Measurements from ENCODE around the gene SIRPA. TPM values are rescaled to one million over a fixed set of nuclear protein-coding genes. Genes with fewer than 3 reads are reported as not detected.

The SIRPA gene
- total and polyA plus RNA-seq, 2 experiments from 2014 or later: 16.0 to 18.6 TPM

- no peak overlapping the region for H3K4me3 ChIP-seq
- H3K4me1 ChIP-seq (ENCODE audit: insufficient read depth): peaks cover 15% of the 10 kb centered on the region
- no peak overlapping the region for H3K27ac ChIP-seq
- H3K9me2 ChIP-seq (replicated peaks; ENCODE audit: insufficient read depth): no peaks in the 10 kb centered on the region
- peak; percentile 88 for DNase-seq (ENCODE audit: low spot score)
- no peaks in the 10 kb centered on the region for H3K9me3 ChIP-seq (ENCODE audit: low read depth)
- peaks cover 32% of the 10 kb centered on the region for H3K79me2 ChIP-seq
- TF ChIP-seq EZH2 (IDR thresholded peaks at IDR 0.05; ENCODE audit: borderline replicate concordance) (no peak), EZH2phosphoT487 (IDR thresholded peaks at IDR 0.05; ENCODE audit: low read depth, severe bottlenecking, unreplicated experiment) (no peak), CTCF (IDR thresholded peaks at IDR 0.05; ENCODE audit: poor library complexity) (peak; percentile 67)
- H3K4me2 ChIP-seq: no peak overlapping the region
- 15% methylated on average over 10 of the region's 10 CpGs for WGBS (ENCODE audit: low lambda C conversion rate, missing lambda C conversion rate)
- no peaks in the 10 kb centered on the region for H3K36me3 ChIP-seq (replicated peaks; ENCODE audit: insufficient read depth, low read depth)
- no peaks in the 10 kb centered on the region for H4K20me1 ChIP-seq (ENCODE audit: insufficient read depth, poor library complexity, severe bottlenecking)
- H3K27me3 ChIP-seq: no peaks in the 10 kb centered on the region
- no peak overlapping the region for H2AFZ ChIP-seq
Measured at GRCh38 chr20:1900321-1900801, 5.2 kb downstream of the SIRPA start.

DNA sequence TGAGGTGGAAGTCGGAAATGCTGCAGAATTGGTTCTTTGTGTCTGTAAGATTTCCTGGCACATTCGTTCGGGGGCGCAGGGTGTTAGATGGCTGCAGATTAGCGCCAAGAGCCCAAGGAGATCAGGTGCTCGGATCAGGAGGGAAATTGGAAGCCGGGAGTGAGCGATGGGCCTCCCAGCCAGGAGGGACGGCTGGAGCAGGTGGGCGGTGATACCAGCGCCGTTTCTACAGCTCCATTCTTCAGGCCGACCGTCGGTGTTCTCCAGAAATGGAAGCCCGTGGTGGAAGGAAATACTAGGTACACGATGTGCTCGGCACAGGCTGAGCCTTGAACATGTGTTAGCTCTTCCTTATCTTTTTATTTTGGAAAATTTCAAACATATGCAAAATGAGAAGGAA, 6.5 kb downstream of the SIRPA start:
- no peak for DNase-seq (ENCODE audit: low spot score)
- H2AFZ ChIP-seq: no peak overlapping the region
- no peak overlapping the region for H3K27ac ChIP-seq
- H4K20me1 ChIP-seq (ENCODE audit: insufficient read depth, poor library complexity, severe bottlenecking): no peaks in the 10 kb centered on the region
- peaks cover 10% of the 10 kb centered on the region for H3K4me1 ChIP-seq (ENCODE audit: insufficient read depth)
- H3K9me3 ChIP-seq (ENCODE audit: low read depth): no peaks in the 10 kb centered on the region
- H3K27me3 ChIP-seq: no peaks in the 10 kb centered on the region
- no peak overlapping the region for H3K4me2 ChIP-seq
- H3K9me2 ChIP-seq (replicated peaks; ENCODE audit: insufficient read depth): no peaks in the 10 kb centered on the region
- no peak overlapping the region for H3K4me3 ChIP-seq
- TF ChIP-seq EZH2phosphoT487 (IDR thresholded peaks at IDR 0.05; ENCODE audit: low read depth, severe bottlenecking, unreplicated experiment) (no peak), CTCF (IDR thresholded peaks at IDR 0.05; ENCODE audit: poor library complexity) (no peak), EZH2 (IDR thresholded peaks at IDR 0.05; ENCODE audit: borderline replicate concordance) (no peak)
- H3K79me2 ChIP-seq: peaks cover 23% of the 10 kb centered on the region
- WGBS (ENCODE audit: low lambda C conversion rate, missing lambda C conversion rate): 92% methylated on average over 17 of the region's 18 CpGs
- H3K36me3 ChIP-seq (replicated peaks; ENCODE audit: insufficient read depth, low read depth): no peaks in the 10 kb centered on the region

DNA sequence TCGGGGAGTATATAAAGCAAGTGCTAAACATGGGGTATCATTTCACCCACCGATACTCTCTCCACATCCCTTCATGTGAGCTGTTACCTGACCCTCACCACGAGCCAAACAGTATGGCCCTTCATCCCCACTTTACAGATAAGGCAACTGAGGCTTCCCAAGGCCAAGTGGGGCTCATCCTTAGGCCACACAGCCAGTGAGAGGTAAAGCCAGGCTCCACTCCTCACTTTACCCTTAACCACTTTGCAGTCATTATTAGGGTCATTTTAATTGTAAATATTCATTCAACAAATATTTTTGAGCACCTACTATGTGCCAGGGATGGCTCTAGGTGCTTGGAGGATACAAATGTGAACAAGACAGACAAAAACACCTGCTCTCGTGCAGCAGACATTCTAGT, 7.0 kb downstream of the SIRPA start:
- no peaks in the 10 kb centered on the region for H3K9me2 ChIP-seq (replicated peaks; ENCODE audit: insufficient read depth)
- no peak overlapping the region for H3K4me3 ChIP-seq
- H3K79me2 ChIP-seq: peaks cover 23% of the 10 kb centered on the region
- H2AFZ ChIP-seq: no peak overlapping the region
- H3K9me3 ChIP-seq (ENCODE audit: low read depth): no peaks in the 10 kb centered on the region
- no peaks in the 10 kb centered on the region for H3K27me3 ChIP-seq
- TF ChIP-seq EZH2phosphoT487 (IDR thresholded peaks at IDR 0.05; ENCODE audit: low read depth, severe bottlenecking, unreplicated experiment): no peak
- TF ChIP-seq EZH2 (IDR thresholded peaks at IDR 0.05; ENCODE audit: borderline replicate concordance): no peak
- no peak for TF ChIP-seq CTCF (IDR thresholded peaks at IDR 0.05; ENCODE audit: poor library complexity)
- H4K20me1 ChIP-seq (ENCODE audit: insufficient read depth, poor library complexity, severe bottlenecking): no peaks in the 10 kb centered on the region
- no peaks in the 10 kb centered on the region for H3K36me3 ChIP-seq (replicated peaks; ENCODE audit: insufficient read depth, low read depth)
- 91% methylated on average over 4 of the region's 4 CpGs for WGBS (ENCODE audit: low lambda C conversion rate, missing lambda C conversion rate)
- H3K4me2 ChIP-seq: no peak overlapping the region
- H3K4me1 ChIP-seq (ENCODE audit: insufficient read depth): peaks cover 7% of the 10 kb centered on the region
- DNase-seq (ENCODE audit: low spot score): no peak
- no peak overlapping the region for H3K27ac ChIP-seq

DNA sequence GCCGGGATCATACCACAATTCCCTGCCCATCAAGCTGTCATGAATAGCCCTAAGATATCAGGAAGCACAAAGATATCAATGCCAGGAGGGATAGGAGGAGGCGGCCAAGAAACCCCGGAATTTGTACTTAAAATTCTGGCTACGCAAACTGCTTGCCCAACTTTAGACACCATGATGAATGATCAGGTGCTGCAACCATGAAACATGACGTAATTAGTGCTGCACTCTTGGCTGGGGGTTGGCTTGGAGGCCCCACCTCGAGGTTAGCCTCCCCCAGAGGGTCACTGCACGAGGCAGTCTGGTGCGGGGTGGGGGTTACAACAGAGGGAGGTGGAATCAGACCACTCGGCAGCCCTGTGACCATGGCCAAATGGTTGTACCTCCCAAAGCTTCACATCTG, 8.9 kb downstream of the SIRPA start:
- whole genome bisulfite sequencing (ENCODE audit: low lambda C conversion rate, missing lambda C conversion rate): 87% methylated on average over 9 of the region's 9 CpGs
- TF ChIP-seq EZH2 (IDR thresholded peaks at IDR 0.05; ENCODE audit: borderline replicate concordance) (no peak), EZH2phosphoT487 (IDR thresholded peaks at IDR 0.05; ENCODE audit: low read depth, severe bottlenecking, unreplicated experiment) (no peak)
- Histone ChIP-seq H3K4me1 (ENCODE audit: insufficient read depth) (no peaks in the 10 kb centered on the region), H3K4me2 (no peak overlapping the region), H3K79me2 (peaks cover 15% of the 10 kb centered on the region), H3K36me3 (replicated peaks; ENCODE audit: insufficient read depth, low read depth) (no peaks in the 10 kb centered on the region), H3K9me3 (ENCODE audit: low read depth) (no peaks in the 10 kb centered on the region), H3K9me2 (replicated peaks; ENCODE audit: insufficient read depth) (no peaks in the 10 kb centered on the region), H3K4me3 (no peak overlapping the region), H2AFZ (no peak overlapping the region), H4K20me1 (ENCODE audit: insufficient read depth, poor library complexity, severe bottlenecking) (no peaks in the 10 kb centered on the region), H3K27me3 (no peaks in the 10 kb centered on the region), H3K27ac (no peak overlapping the region)
- no peak for DNase-seq (ENCODE audit: low spot score)
